Measurements from ENCODE around the gene ARMC2.
A peak's percentile ranks its signal among the peaks of the same experiment; 100 is the strongest.

DNA sequence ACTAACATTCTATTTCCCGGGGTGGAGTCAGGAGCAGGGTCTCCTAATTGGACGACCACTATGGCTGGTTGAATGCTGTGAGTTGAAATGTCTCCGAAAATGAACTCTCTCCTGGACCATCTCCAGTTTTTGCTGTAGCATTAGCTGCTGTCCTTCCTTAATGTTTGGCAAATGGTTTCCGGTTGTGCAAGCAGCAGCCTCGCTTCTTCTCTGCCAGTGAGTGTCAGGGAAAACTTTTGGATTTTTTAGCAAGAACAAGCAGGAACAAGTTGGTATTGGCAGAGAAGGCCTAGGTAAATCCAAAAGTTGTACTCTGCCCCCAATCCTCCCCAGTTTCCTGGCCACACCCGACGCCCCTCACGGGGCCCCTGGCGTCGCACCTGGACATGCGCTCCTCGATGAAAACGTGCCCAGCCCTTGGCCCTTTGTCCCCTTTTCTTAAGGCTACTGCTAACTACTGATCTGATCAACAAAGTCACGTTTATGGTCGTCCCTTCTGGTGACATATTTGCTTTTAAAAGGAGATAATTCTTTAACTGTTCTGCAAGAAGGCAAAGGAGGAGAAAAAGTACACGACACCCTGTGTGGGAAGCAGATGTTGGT, 103.2 kb downstream of the ARMC2 start:
- TF ChIP-seq, protein P1, sequence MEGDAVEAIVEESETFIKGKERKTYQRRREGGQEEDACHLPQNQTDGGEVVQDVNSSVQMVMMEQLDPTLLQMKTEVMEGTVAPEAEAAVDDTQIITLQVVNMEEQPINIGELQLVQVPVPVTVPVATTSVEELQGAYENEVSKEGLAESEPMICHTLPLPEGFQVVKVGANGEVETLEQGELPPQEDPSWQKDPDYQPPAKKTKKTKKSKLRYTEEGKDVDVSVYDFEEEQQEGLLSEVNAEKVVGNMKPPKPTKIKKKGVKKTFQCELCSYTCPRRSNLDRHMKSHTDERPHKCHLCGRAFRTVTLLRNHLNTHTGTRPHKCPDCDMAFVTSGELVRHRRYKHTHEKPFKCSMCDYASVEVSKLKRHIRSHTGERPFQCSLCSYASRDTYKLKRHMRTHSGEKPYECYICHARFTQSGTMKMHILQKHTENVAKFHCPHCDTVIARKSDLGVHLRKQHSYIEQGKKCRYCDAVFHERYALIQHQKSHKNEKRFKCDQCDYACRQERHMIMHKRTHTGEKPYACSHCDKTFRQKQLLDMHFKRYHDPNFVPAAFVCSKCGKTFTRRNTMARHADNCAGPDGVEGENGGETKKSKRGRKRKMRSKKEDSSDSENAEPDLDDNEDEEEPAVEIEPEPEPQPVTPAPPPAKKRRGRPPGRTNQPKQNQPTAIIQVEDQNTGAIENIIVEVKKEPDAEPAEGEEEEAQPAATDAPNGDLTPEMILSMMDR (conservative IDR thresholded peaks at IDR 0.05 in 1 of 2, IDR thresholded peaks at IDR 0.05 in 1 of 2; ENCODE audit: extremely low read depth in 1 of 2, insufficient read depth in 1 of 2, low read depth in 1 of 2, low read length in 2 of 2) = peak in 1 of 2 donors; percentile 1
- no peak for TF ChIP-seq EZH2 (IDR thresholded peaks at IDR 0.05; ENCODE audit: borderline replicate concordance, low read length)
